Activated CD8-positive, alpha-beta memory T cell treated with anti-CD3 and anti-CD28 coated beads, Interleukin-2, amount 10 ng/mL, durations not matched to agents 7 days and 5 days (primary cell): ENCODE measurements around the gene ITPK1. TPM values are rescaled to one million over a fixed set of nuclear protein-coding genes. Genes with fewer than 3 reads are reported as not detected.

Experiments
- ATAC-seq: fragments of 150-1000 bp; cut with Tn5 transposase; one replicate; pipeline ENCODE4 v1.10.0; 2021; ENCODE audit warnings: moderate library complexity
- CTCF ChIA-PET: fragments of 350-600 bp; sonication (Branson Sonifier 250); formaldehyde crosslinking; loops from one replicate; lab custom pipeline; 2021; ENCODE audit warnings: antibody characterized with exemption; lab: Charles Lee
- DNase-seq: peaks from one replicate; pipeline ENCODE4 v3.0.0-alpha.2; 2020
- H3K27ac Mint-ChIP-seq: one replicate; pipeline ENCODE4 v1.8.0; 2021; ENCODE audit warnings: mild to moderate bottlenecking, mixed read lengths
- H3K27me3 Mint-ChIP-seq: one replicate; pipeline ENCODE4 v1.8.0; 2021; ENCODE audit warnings: mixed read lengths
- H3K36me3 Mint-ChIP-seq: one replicate; pipeline ENCODE4 v1.8.0; 2021; ENCODE audit warnings: mild to moderate bottlenecking, mixed read lengths
- H3K4me1 Mint-ChIP-seq: one replicate; pipeline ENCODE4 v1.8.0; 2021; ENCODE audit warnings: mixed read lengths
- H3K4me3 Mint-ChIP-seq: one replicate; pipeline ENCODE4 v1.8.0; 2021; ENCODE audit warnings: mild to moderate bottlenecking, moderate library complexity, mixed read lengths
- H3K9me3 Mint-ChIP-seq: one replicate; pipeline ENCODE4 v1.8.0; 2022; ENCODE audit warnings: low read depth, mixed read lengths
- total RNA-seq, 2 experiments: library from RNA; stranded (reverse); gene quantifications; one replicate each; pipeline ENCODE4 v1.2.3, GENCODE V29; 2021

Gene ITPK1
- total RNA-seq, 2 experiments from 2014 or later, result 96.1 to 103 TPM

DNA sequence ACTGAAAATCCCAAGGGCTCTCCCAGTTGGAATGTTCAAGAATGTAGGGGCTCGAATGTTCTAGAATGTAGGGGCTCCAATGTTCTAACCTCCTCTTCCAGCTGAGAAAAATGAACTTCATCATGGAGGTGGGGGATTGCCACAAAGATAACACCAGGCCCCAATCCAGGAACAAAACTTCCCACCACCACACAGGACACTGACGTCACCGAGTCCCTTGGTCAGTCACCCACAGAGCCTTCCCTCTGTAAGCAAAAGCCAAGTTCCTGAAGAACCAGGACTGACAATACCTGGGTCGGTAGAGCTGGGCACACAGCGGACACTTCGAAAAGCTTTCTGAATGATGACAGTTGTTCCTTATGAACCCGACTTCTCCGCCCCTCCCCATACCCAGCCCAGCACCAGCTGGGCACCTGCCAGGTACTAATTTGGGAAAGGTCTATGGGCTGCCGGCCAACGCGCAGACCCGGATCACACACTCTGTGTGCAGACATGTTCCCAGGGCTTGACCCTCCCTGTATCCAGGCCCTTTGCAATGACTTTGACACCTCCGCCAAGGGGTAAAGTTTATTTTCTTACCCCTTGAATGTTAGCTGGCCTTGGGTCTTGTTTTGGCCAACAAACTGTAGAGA lies 18.9 kb downstream of the ITPK1 start:
- Mint-ChIP-seq H3K27me3 (no peaks in the 10 kb centered on the region), H3K9me3 (no peaks in the 10 kb centered on the region), H3K4me1 (peaks cover 26% of the 10 kb centered on the region), H3K36me3 (peaks cover 3% of the 10 kb centered on the region), H3K4me3 (no peak overlapping the region), H3K27ac (no peak overlapping the region)
- CTCF ChIA-PET, result interaction anchor here (13.1 kb wide), 1 partner anchor 17 kb away, joined by 155 read pairs; the partner anchor contains the start of gene ITPK1
- DNase-seq, result no peak
- no peak for ATAC-seq

DNA sequence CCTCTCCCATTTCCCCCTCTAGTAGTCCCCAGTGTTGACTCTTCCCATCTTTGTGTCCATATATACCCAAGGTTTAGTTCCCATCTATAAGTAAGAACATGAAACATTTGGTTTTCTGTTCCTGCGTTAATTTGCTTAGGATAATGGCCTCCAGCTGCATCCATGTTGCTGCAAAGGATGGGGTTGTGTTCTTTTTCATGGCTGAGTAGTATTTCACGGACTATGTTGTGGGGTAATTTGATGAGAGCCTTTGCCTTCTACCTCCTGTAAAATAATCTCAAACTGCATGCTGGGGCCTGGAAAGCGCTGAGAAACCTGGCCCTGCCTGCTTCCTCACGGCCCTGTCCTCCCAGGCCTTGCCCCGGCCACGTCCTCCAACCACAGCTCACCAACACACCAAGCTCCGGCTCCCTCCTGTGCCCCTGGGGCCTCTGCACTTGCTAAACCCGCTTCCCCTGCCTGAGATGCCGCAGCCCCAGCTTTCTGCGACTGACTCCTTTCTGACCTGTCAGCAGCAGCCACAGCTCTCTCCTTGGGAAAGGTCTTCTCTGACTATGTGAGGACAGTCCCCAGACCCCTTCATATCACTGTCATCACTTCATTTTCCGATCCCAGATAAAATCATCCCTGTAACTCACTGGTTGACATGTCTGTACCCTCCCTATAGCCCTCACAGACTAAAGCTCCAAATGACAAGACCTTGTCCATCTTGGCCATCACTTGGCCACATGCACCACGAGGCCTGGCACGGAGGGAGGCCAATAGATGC lies 19.8 kb downstream of the ITPK1 start:
- Mint-ChIP-seq H3K27ac (no peak overlapping the region), H3K36me3 (peaks cover 3% of the 10 kb centered on the region), H3K9me3 (no peaks in the 10 kb centered on the region), H3K27me3 (no peaks in the 10 kb centered on the region), H3K4me3 (no peak overlapping the region), H3K4me1 (peaks cover 21% of the 10 kb centered on the region)
- DNase-seq (no peak), ATAC-seq (no peak)
- CTCF ChIA-PET, result interaction anchor here (1.3 to 13.1 kb wide), 2 partner anchors 18 to 62 kb away, joined by 7 to 155 read pairs; partner anchors contain the start of gene ITPK1

- peaks cover 22% of the 10 kb centered on the region for H3K4me1 Mint-ChIP-seq
- peak overlapping the region; percentile 8 for H3K27ac Mint-ChIP-seq
- no peaks in the 10 kb centered on the region for H3K27me3 Mint-ChIP-seq
- H3K9me3 Mint-ChIP-seq, result no peaks in the 10 kb centered on the region
- peaks cover 3% of the 10 kb centered on the region for H3K36me3 Mint-ChIP-seq
- DNase-seq (no peak), ATAC-seq (no peak)
- CTCF ChIA-PET, result interaction anchor here (0.7 to 13.1 kb wide), 4 partner anchors 20 to 140 kb away, joined by 3 to 155 read pairs (median 5); partner anchors contain the start of gene ITPK1
- no peak overlapping the region for H3K4me3 Mint-ChIP-seq
Measured at GRCh38 chr14:93094121-93094918, 21.4 kb downstream of the ITPK1 start.

DNA sequence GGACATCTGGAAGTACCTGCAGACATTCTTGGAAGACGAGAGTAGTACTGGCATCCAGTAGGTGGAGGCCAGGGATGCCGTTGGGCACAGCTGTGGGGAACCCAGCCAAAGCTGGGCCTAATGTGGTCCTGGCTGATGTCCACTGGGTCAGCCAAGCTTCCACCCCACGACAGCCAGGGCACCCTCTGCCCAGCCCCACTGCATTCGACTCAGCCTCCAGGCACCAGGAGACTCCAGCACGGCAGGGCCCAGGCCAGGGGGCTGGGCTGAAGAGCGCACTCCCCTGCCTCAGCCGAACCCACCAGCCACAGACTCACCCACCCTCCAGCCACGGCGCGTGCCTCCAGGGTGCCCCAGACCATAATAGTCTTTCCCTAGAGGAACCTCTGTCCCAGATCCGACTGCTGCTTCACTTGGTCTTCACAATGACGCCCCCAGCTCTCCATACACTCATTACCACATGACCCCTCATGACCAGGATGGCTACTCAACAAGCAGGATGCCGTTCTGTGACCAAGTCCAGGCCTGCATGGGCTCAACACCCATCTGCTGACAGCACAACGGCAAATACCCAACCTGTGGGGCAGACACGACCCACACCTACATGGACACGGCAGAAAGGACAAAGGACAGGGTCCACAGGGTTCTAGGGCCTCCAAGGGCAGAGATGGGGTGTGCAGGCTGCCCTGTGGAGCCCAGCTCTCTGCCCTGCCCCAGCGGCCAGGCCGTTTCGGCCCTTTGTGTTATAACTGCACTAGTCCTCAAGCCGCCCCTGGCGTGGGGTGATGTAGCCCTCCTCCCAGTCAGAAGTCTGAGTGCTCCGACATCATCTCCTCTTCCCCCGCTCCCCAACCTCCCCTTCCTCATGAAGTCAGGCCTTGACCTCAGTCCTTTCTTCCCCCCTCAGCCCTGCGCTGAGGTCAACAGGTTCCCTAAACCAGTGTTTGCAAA lies 22.8 kb downstream of the ITPK1 start:
- H3K9me3 Mint-ChIP-seq, result no peaks in the 10 kb centered on the region
- ATAC-seq (no peak), DNase-seq (no peak)
- H3K27ac Mint-ChIP-seq, result no peak overlapping the region
- peaks cover 23% of the 10 kb centered on the region for H3K4me1 Mint-ChIP-seq
- no peaks in the 10 kb centered on the region for H3K27me3 Mint-ChIP-seq
- no peak overlapping the region for H3K4me3 Mint-ChIP-seq
- CTCF ChIA-PET, result interaction anchor here (13.1 kb wide), 1 partner anchor 21 kb away, joined by 155 read pairs; the partner anchor contains the start of gene ITPK1
- H3K36me3 Mint-ChIP-seq, result peaks cover 3% of the 10 kb centered on the region

DNA sequence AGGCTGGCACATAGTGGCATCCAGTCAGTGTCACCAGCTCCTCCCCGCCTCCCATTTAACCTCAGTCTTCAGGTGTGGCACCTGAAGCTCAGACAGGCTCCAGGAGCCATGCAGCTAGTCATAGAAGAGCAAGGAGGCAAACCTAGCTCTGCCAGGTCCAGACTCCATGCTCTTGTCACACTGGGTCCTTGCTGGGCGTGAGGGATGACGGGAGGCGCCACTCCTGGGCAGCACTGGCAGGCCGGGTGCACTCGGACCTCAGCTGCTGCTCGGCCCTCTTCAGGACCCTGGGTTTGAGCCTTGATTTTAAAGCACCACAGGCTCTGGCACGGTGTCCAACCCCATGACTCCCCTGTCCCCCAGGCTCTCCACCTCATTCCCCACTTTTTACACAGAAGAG lies 24.1 kb downstream of the ITPK1 start:
- H3K36me3 Mint-ChIP-seq, result peaks cover 5% of the 10 kb centered on the region
- no peak for DNase-seq
- H3K9me3 Mint-ChIP-seq, result no peaks in the 10 kb centered on the region
- CTCF ChIA-PET, result interaction anchor here (1.1 to 2.7 kb wide), 5 partner anchors 9 to 57 kb away, joined by 4 to 8 read pairs (median 4); no protein-coding TSS in a partner anchor
- H3K4me1 Mint-ChIP-seq, result peaks cover 33% of the 10 kb centered on the region
- no peak for ATAC-seq
- no peak overlapping the region for H3K4me3 Mint-ChIP-seq
- H3K27ac Mint-ChIP-seq, result no peak overlapping the region
- no peaks in the 10 kb centered on the region for H3K27me3 Mint-ChIP-seq

GRCh38 chr14:93090826-93091555 lies 24.7 kb downstream of the ITPK1 start:
- CTCF ChIA-PET, result interaction anchor here (1.1 to 2.7 kb wide), 5 partner anchors 10 to 56 kb away, joined by 4 to 8 read pairs (median 4); no protein-coding TSS in a partner anchor
- Mint-ChIP-seq H3K27ac (no peak overlapping the region), H3K36me3 (peaks cover 2% of the 10 kb centered on the region), H3K4me3 (no peak overlapping the region), H3K4me1 (peaks cover 35% of the 10 kb centered on the region), H3K27me3 (no peaks in the 10 kb centered on the region), H3K9me3 (no peaks in the 10 kb centered on the region)
- no peak for DNase-seq
- no peak for ATAC-seq

- H3K36me3 Mint-ChIP-seq, result peaks cover 4% of the 10 kb centered on the region
- no peak overlapping the region for H3K27ac Mint-ChIP-seq
- H3K27me3 Mint-ChIP-seq, result no peaks in the 10 kb centered on the region
- DNase-seq, result no peak
- no peak for ATAC-seq
- no peaks in the 10 kb centered on the region for H3K9me3 Mint-ChIP-seq
- no peak overlapping the region for H3K4me3 Mint-ChIP-seq
- peaks cover 35% of the 10 kb centered on the region for H3K4me1 Mint-ChIP-seq
- CTCF ChIA-PET, result interaction anchor here (1.6 to 2.7 kb wide), 2 partner anchors 9 to 24 kb away, joined by 3 to 8 read pairs; no protein-coding TSS in a partner anchor
Measured at GRCh38 chr14:93089521-93090269, 26.0 kb downstream of the ITPK1 start.

GRCh38 chr14:93086441-93087055 lies 29.2 kb downstream of the ITPK1 start:
- CTCF ChIA-PET, result interaction anchor here (1.8 to 5.3 kb wide), 2 partner anchors 27 to 52 kb away, joined by 7 to 24 read pairs; no protein-coding TSS in a partner anchor
- peak; percentile 68 for DNase-seq
- peaks cover 63% of the 10 kb centered on the region for H3K4me1 Mint-ChIP-seq

GRCh38 chr14:93085911-93086310 lies 29.8 kb downstream of the ITPK1 start:
- CTCF ChIA-PET, result interaction anchor here (1.8 to 5.3 kb wide), 2 partner anchors 28 to 51 kb away, joined by 7 to 24 read pairs; no protein-coding TSS in a partner anchor

More at GRCh38 chr14:93086441-93087055, 29.2 kb downstream of the ITPK1 start:
- ATAC-seq, result peak; percentile 65
- H3K27ac Mint-ChIP-seq, result peak overlapping the region; percentile 79
- peaks cover 9% of the 10 kb centered on the region for H3K36me3 Mint-ChIP-seq
- H3K4me3 Mint-ChIP-seq, result no peak overlapping the region
- no peaks in the 10 kb centered on the region for H3K27me3 Mint-ChIP-seq
- H3K9me3 Mint-ChIP-seq, result no peaks in the 10 kb centered on the region

DNA sequence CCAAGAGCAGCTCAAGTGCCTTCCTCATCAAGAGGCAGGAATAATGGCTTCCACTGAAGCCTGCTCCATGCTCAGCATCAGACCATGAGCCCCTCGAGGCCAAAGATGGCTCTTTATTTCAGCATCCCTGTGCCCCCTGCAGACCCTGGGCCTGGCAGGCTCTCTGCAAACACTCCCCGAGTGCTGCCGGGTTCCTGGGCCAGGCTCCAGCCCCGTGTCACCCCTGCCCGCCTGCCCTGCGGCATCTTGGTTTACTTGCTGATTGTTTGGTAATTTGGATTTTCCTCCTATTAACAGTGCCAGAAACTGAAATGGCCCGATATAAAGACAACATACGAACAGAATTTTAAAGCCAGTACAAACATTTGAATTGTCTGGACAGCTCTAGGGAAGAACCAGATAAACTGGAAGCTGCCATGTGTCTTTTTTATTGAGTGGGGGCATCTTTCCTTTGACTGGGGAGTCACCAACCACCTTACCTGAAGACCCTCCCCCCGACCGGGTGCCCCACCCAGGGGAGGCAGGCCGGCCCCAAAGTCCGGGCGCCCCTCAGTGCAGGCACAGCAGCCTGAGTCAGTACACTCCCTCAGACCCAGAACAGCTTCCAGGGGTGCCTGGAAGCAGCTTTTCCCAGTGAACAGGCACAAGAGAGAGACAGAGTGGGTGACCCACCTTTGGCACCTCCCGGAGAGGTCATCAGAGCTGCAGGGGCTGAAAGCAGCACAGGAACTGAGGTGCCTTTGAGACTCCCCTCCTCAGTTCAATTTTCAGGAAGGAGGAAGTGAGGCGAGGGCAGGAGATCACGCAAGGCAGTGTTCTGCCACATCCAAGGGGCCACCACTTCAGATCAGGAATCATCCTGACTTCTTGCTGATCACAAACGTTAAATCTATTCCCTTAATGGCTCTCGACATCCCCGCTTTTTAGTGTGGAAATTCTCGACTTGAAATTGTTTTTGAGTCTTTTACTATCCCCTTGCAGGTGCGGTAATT lies 30.6 kb downstream of the ITPK1 start:
- Mint-ChIP-seq H3K4me1 (peaks cover 66% of the 10 kb centered on the region), H3K9me3 (no peaks in the 10 kb centered on the region), H3K36me3 (peaks cover 9% of the 10 kb centered on the region), H3K4me3 (peak overlapping the region; percentile 4), H3K27me3 (no peaks in the 10 kb centered on the region), H3K27ac (peak overlapping the region; percentile 79)
- DNase-seq, result no peak
- CTCF ChIA-PET, result interaction anchor here (0.8 to 5.3 kb wide), 2 partner anchors 18 to 28 kb away, joined by 3 to 24 read pairs; no protein-coding TSS in a partner anchor
- ATAC-seq, result no peak

More at GRCh38 chr14:93085911-93086310, 29.8 kb downstream of the ITPK1 start:
- Mint-ChIP-seq H3K9me3 (no peaks in the 10 kb centered on the region), H3K4me3 (no peak overlapping the region), H3K4me1 (peaks cover 66% of the 10 kb centered on the region), H3K36me3 (peaks cover 9% of the 10 kb centered on the region), H3K27me3 (no peaks in the 10 kb centered on the region), H3K27ac (peak overlapping the region; percentile 79)
- no peak for DNase-seq
- ATAC-seq, result no peak
